GM21381 (cell line): Measurements from ENCODE around the gene DRAM1.
"Not testable (repeated sequence)": the region's sequence is repeated elsewhere in the genome, so short reads cannot be mapped to it uniquely, and the experiment has no call there.

ENCODE experiments used
- ATAC-seq: cut with Tn5 transposase; IDR thresholded peaks from one replicate; pipeline ENCODE4 v1.9.1; 2021; ENCODE audit warnings: mild to moderate bottlenecking, moderate library complexity; ENCODE audit not compliant: unreplicated experiment

Gene DRAM1, protein sequence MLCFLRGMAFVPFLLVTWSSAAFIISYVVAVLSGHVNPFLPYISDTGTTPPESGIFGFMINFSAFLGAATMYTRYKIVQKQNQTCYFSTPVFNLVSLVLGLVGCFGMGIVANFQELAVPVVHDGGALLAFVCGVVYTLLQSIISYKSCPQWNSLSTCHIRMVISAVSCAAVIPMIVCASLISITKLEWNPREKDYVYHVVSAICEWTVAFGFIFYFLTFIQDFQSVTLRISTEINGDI

DNA sequence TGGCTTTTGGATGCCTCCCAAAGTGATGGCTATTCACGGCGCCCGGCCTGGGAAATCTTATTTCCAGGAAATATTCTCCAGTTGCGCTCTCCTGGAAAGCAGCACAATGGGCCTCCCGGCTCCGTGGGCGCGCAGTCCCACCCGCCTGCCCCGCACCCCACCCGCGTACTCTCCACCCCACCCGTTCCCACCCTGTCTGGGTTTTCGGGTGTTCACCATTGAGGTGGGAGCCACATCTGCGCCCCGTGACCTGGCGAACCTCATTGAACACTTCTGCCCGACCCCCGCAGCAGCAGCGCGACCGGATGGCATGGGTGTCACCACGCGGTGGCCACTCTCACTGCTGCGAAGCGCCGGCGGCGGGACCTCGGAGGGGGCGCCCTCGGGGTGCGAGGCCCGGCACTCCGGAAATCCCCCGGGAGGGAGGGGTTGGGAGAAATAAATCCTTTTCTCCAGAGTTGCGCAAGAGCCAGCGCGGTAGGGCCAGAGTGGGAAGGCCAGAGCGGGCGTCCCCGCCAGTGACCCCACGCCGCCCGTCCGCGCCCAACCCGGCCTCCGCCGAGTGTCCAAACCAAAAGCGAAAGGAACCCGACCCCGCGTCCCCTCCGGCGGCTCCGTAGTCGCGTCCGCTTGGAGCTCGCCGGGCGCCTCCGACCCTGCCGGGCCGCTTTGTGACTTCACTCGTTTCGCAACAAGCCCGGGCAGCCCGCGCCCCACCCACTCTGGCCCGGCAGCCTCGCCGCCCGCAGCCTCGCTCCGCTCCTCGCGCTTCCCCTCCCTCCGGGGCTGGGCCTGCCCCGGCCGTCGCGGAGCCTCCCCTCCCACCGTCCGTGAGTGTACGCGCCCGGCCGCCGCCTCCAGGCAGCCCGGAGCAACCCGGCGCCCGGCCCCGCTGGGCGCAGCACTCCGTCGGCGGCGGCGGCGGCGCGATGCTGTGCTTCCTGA, at the start of gene DRAM1:
Gene DRAM1 (plus strand): TSS at position 720 of the 945 bp plus-strand sequence. CDS start 210 bp downstream, at position 930.
- peak; percentile 83 for ATAC-seq

DNA sequence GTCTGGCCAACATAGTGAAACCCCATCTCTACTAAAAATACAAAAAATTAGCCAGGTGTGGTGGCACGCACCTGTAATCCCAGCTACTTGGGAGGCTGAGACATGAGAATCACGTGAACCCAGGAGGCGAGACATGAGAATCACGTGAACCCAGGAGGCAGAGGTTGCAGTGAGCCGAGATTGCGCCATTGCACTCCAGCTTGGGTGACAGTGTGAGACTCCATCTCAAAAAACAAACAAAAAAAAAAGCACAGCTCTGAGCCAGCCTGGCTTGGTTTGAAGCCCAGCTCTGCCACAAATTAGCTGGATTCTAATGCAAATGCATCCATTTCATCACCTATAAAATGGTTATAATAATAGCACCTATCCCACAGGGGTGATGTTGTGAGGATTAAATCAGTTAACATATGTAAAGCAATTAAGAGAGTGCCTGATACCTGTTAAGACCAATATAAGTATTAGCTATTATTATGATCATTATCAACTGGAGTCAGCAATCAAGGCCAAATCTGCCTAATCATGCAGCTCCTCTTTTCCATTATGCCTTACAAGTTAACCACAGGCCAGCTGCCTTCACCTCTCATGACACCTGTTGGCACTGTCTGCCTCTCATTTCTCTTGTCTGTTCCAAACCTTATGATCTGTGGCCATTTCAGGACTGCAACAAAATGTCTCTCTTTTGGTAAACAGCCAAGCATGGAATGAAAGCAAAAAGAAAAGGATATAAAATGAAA, 48.8 kb upstream of the DRAM1 start:
- no peak for ATAC-seq

DNA sequence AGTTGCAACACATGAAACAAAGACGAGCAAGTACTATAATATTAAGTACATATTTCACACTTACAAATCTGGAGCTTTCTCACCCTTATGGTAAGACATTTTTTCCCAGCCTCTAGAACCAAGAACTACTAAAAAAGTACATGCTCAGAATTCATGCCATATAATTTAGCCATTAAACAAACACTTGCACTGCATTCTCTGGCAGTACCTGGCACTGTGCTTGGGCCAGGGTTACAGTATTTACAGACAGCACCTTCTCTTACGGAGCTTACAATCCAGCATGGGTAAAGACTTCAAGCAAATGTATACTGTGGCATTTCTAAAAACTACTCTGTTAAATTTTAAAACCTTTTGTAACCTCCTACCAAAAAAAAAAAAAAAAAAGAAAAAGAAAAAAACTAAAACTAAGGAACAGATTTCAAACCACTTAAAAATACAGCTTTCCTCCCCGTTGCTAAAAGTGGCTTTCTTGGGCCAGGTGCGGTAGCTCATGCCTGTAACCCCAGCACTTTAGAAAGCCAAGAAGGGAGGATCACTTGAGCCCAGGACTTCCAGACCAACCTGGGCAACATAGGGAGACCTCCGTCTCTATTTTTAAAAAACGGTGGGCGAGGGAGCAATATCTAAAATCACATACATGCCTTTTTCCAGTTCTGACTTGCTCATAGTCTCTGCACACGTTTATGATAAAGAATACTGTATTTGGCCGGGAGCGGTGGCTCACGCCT, 47.6 kb upstream of the DRAM1 start:
- ATAC-seq: no peak

DNA sequence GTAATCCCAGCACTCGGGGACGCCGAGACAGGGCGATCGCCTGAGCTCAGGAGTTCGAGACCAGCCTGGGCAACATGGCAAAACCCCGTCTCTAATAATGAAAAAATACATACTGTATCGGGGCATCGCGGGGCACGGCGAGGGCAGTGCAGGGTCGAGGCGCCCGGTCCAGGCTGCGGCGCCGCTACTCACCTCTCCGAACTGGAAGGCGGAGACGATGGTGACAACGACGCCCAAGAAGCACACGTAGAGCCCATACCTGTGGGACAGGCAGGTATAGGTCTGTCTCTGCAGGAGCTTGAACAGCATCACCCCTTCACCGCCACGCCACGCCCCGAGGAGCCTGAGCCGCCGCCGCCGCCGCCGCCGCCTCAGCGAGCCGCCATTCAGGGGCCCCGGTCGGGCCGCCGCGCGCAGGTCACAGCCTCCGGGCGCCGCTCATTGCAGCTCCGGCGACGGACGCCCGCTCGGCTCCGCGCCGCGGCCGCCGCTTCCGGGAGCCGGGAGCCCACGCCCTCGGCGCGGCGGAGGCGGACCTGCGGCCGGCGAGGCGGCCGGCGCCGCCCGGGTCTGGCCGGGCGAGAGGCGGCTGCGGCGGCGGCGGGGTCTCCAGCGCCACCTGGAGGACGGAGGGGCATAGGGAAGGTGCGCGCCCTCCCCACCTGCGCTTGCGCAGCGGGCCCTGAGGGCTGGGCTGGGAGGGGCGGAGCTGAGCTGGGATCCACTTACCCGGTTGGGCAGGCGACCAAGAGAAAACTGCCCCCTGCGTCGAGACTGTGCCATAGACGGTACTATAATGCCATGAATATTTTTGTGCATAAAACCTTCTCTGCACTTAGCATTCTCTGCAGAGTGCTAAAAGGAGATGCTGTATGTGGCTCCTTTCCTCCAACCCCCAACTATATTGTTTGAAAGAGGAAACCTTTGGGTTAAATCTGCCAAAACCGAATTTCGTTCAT, 46.7 kb upstream of the DRAM1 start, which contains the start of gene GNPTAB:
Gene GNPTAB (minus strand): TSS at position 593 of the 959 bp plus-strand sequence. CDS start 284 bp downstream, at position 309.
- ATAC-seq: peak; percentile 92

DNA sequence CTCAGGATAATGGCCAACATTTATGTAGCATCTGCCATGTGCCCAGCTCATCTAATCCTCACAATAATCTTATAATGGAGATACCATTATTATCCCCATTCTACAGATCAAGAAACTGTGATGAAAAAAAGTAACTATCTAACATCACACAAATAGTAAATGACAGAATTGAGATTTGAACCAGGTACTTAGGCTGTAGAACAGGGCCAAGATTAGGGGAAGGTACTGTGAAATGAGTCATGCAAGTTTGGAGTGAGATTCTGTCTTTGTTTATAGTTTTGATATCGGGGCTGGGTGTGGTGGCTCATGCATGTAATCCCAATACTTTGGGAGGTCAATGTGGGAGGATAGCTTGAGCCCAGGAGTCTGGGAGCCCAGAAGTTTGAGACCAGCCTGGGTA, 45.4 kb upstream of the DRAM1 start:
- no peak for ATAC-seq

DNA sequence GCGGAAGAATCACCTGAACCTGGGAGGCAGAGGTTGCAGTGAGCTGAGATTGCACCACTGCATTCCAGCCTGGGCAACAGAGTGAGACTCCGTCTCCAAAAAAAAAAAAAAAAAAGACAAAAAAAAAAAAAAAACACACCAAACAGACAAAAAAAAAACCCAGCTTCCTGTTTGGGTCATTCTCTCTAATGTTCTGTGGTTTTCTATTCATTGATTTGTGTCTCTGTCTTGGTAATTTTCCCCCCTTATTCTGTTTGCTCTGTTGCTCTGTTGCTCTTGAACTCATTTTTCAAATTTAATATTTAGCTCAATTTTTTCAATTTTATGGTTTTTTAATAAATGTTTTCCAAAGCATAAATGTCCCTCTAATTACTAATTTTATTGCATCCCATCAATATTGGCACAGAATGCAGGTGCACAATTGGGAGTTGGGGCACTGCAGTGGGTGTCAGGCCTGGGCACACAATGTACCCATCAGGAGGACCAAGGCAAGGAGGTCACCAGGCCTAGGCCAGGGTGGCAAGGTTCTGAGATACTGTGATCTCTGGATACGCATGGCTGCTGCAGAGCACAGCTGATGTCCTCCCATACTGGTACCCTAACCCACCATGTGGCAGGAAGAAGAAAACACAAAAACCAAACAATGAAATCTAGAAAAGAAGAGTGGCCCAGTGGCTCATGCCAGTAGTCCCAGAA, 38.6 kb upstream of the DRAM1 start:
- peak; percentile 61 for ATAC-seq

DNA sequence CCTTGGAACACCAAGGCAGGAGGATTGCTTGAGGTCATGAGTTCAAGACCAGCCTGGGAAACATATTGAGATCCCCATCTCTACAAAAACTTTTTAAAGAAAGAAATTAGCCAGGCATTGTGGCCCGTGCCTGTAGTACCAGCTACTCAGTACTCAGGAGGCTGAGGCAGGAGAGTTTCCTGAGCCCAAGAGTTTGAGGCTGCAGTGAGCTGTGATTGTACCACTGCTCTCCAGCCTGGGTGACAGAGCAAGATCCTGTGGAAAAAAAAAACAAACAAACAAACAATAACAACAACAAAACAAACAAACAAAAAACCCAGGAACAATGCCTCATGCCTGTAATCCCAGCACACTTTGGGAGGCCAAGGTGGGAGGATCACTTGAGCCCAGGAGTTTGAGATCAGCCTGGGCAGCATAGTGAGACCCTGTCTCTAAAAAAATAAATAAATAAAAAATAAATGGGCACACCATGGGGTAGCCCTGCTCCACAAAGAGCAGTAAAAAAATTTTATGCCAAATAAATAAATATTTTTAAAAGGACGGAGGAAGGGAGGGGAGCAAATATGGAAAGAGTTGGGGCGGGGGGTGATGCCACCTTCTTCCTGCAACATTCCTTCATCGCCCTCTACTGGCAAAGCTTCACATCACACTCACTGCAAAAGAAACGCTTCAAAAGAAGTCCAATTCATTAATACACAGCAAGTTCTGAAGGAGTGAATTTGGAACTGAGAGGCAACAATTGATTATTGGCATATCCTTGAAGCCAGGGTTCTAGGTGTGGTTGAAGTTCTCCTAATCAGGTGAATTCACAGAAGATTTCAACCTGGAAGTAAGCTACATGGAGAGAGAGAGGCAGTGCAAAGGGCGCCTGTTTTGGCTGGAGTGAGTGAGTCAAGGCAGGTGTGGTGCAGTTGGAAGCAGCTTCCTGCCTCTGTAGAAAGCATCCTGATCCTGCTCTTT, 37.8 kb upstream of the DRAM1 start:
- ATAC-seq: peak; percentile 10

DNA sequence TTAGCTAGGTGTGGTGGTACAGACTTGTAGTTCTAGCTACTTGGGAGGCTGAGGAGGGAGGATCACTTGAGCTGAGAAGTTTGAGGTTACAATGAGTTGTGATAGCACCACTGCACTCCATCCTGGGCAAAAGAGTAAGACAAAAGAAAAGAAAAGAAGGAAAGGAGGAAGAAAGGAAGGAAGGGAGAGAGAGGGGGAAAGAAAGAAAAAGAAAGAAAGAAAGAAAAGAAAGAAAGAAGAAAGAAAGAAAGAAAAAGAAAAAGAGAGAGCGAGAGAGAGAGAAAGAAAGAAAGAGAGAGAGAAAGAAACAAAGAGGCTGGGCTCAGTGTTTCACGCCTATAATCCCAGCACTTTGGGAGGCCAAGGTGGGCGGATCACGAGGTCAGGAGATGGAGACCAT, 36.3 kb upstream of the DRAM1 start:
- no peak for ATAC-seq

DNA sequence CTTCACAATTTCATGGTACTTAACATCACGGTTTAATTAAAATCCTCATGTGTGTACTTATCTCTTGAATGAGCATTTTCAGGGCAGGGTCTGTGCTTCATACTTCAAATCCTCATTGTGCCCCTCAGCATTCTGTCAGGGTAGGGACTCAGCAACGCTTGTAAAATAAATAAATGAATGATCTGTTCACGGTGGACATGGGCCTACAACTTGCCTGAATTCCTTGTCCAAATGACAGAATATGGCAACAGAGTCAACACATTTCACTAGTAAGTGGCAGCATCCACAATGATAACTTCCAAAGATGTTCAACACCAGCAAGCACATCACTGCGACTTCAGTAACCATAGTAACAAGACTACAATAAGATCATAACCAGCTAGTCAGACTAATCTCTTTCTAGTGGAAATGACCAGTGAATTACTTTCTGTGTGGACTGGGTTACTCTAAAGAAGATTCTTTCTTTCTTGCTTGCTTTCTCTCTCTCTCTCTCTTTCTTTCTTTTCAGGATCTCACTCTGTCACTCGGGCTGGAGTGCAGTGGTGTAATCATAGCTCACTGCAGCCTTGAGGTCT, 32.2 kb upstream of the DRAM1 start:
- ATAC-seq: no peak

DNA sequence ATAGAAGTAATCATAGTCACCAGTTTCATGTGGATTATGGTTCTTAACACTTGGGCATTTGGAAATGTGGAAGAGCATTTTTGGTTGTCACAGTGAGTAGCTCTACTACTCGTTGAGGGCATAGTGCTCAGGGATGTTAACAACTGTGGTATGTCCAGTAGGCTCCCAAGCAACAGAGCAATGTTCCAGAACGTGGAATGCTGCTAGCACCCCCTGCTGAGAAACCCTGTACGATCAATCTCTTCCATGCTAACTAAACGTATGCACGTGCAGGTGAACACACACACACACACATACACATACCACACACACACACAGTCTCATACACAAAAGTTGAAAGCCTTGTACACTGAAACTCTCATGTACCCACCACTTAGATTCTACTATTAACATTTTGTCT, 30.1 kb upstream of the DRAM1 start:
- no peak for ATAC-seq

DNA sequence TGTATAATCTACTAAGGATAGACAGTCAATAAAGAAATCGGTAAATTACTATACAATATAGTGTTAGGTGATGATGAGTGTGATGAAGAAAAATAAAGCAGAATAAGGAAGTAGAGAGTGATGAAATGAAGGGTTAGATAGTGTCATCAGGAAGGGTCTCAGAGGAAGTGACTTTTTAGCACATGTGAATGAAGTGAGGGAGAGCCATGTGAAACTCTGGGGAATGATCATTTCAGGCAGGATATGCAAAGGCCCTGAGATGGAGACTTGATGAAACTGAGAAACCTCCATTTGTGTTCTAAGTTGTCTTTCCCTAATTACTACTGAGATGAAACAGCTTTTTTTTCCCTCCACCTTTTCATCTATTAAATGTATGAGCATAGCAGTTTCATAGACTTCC, 27.2 kb upstream of the DRAM1 start:
- peak; percentile 33 for ATAC-seq

DNA sequence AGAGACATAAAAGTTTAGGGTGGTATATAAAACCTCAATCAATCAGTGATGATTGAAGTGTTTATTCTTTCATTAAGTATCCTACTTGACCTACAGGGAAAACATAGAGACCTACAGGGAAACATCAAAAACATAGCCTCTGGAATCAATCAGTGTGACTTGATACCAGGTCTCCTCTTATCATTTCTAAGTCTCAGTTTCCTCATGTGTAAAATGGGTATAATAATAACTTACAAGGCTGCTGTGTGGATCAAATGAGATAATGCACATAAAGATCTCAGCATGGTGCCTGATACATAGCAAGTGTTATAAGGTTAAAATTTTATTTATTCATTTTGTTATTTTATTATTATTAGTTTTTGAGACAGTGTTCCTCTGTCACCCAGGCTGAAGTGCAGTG, 24.4 kb upstream of the DRAM1 start:
- no peak for ATAC-seq

DNA sequence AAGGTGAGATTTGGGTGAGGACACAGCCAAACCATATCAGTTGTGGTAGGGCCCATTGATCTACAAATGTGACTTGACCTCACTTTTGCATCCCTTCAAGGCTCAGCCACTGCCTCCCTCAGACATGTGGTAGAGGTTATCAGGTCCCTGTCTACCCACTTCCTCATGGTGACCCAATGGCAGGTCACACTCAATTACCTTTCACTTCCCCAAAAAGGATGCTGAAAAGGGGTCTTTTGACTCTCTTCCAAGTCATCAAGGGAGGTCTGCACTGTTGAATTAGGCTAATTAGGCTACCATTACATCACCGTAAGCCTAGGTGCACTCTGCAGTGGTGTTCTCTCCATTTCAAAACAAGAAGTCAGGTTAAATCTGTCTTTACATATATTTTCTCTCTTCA, 22.6 kb upstream of the DRAM1 start:
- peak; percentile 47 for ATAC-seq

DNA sequence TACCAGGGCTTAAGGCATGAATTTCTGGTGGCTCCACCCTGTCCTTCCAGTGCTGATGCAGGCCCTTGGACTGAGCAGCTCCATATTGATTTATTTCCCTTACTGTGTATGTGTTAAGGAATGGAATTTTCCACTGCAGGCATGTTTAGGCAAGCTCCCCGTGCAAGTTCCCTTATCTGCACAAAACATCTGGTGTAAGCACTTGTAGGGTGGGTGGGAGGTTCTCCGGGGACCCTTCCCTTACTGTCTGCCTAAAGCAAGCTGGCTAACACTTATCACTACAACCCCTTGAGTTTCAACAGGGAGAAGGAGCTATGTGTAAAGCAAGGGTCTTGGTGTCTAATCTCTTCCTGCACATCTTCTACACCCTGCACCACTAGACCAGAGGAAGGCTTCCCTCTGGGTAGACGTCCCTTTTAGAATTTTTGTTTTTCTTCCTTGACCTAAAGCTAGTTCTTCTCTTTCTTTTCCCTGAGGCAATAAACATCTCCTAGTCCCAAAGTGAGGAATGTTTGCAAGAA, 22.0 kb upstream of the DRAM1 start:
- ATAC-seq: no peak

DNA sequence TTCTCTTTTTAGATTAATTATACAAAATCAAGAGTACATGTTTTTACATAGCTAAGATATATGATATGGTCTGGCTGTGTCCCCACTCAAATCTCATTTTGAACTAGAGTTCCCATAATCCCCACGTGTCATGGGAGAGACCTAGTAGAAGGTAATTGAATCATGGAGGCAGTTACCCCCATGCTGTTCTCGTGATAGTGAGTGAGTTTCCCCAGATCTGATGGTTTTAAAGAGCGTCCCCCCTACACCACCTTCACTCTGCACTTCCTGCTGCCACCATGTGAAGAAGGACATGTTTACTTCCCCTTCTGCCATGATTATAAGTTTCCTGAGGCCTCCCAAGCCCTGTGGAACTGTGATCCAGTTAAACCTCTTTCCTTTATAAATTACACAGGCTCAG, 21.4 kb upstream of the DRAM1 start:
- ATAC-seq: no peak

DNA sequence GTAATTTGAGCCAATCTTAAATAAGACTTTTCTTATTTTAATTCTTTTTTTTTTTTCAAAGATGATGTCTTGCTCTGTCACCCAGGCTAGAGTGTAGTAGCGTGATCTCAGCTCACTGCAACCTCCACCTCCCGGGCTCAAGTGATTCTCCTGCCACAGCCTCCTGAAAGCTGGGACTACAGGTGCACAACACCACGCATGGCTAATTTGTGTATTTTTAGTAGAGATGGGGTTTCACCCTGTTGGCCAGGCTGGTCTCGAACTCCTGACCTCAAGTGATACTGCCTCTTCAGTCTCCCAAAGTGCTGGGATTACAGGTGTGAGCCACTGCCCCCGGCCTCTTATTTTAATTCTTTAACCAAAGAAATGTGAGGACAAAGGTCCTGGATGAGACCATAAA, 20.8 kb upstream of the DRAM1 start:
- not testable (repeated sequence) for ATAC-seq

DNA sequence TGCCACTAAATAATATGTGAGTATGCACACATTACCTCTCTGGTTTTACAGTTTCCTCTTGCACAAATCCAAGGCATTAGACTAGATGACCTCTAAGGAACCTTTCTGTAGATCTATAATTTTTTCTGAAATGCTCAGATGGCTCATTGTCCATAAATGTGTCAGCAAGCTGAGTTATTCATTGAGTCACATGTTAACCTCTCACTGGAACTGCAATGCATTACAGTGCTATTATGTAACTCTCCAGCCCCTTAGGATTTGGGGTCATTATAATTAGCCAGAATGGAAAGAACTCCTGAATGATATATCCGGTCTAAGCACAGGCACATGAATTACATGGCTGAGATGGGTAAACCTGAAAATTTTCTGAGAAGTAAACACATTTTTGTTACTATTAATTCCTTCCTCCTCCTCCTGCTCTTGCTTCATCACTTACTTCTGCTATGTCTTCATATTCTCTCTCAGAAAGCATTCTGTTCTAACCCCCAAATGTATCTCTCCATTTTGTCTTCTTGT, 20.3 kb upstream of the DRAM1 start:
- no peak for ATAC-seq
